Liver (tissue), 9 donors: ENCODE data around the gene ZFHX2. TPM values are rescaled to one million over a fixed set of nuclear protein-coding genes. Genes with fewer than 3 reads are reported as not detected.

Experiments used
- DNase-seq: peaks from one replicate; pipeline ENCODE4 v3.0.0-alpha.2; 2017; ENCODE audit warnings: low spot score
- H3K27ac ChIP-seq, 2 donors: one replicate each; pipeline ENCODE4 v1.7.0; 2013; ENCODE audit warnings: inconsistent platforms in 2 of 2, low read length in 2 of 2, control low read depth in 1 of 2, low read depth in 1 of 2, mild to moderate bottlenecking in 1 of 2
- H3K27me3 ChIP-seq, 4 donors: one replicate each; pipeline versions ENCODE4 v1.6.1 to v1.7.0; 2013; ENCODE audit warnings: low read length in 3 of 4, inconsistent platforms in 1 of 4, mild to moderate bottlenecking in 1 of 4, moderate library complexity in 1 of 4; ENCODE audit not compliant: control insufficient read depth in 4 of 4, insufficient read depth in 4 of 4
- H3K36me3 ChIP-seq, 4 donors: one replicate each; pipeline versions ENCODE4 v1.6.1 to v1.7.0; 2013; ENCODE audit warnings: low read length in 3 of 4, mild to moderate bottlenecking in 3 of 4, low read depth in 1 of 4, moderate library complexity in 1 of 4; ENCODE audit not compliant: control insufficient read depth in 4 of 4, insufficient read depth in 3 of 4
- H3K4me1 ChIP-seq, 4 donors: one replicate each; pipeline versions ENCODE4 v1.6.1 to v1.7.0; 2013; ENCODE audit warnings: low read length in 3 of 4, mild to moderate bottlenecking in 3 of 4, moderate library complexity in 1 of 4; ENCODE audit not compliant: control insufficient read depth in 4 of 4, insufficient read depth in 4 of 4
- H3K4me3 ChIP-seq, 3 donors: one replicate each; pipeline versions ENCODE4 v1.6.1 to v1.7.0; 2013; ENCODE audit warnings: low read length in 3 of 3, control low read depth in 1 of 3, low read depth in 1 of 3, mild to moderate bottlenecking in 1 of 3
- H3K9ac ChIP-seq, 2 donors: one replicate each; pipeline ENCODE4 v1.7.0; 2013; ENCODE audit warnings: low read length in 2 of 2, mild to moderate bottlenecking in 2 of 2, moderate library complexity in 2 of 2, control low read depth in 1 of 2, low read depth in 1 of 2
- H3K9me3 ChIP-seq, 4 donors: one replicate each; pipeline versions ENCODE4 v1.6.1 to v1.7.0; 2013; ENCODE audit warnings: low read length in 3 of 4; ENCODE audit not compliant: control insufficient read depth in 4 of 4
- FOXA1 ChIP-seq: IDR thresholded peaks from 2 replicates; pipeline ENCODE4 v1.6.1; 2016; ENCODE audit warnings: antibody characterized with exemption
- FOXA2 ChIP-seq: IDR thresholded peaks from 2 replicates; pipeline ENCODE4 v1.6.1; 2016; ENCODE audit warnings: antibody characterized with exemption
- GABPA ChIP-seq, 2 donors: IDR thresholded peaks in 1 of 2; conservative IDR thresholded peaks in 1 of 2; 2 replicates each; pipeline ENCODE4 v1.6.1; 2016; ENCODE audit warnings: antibody characterized with exemption in 2 of 2, mild to moderate bottlenecking in 1 of 2, moderate library complexity in 1 of 2
- HNF4A ChIP-seq, 2 donors: conservative IDR thresholded peaks; 2 replicates each; pipeline ENCODE4 v1.6.1; 2016; ENCODE audit warnings: antibody characterized with exemption in 2 of 2, mild to moderate bottlenecking in 2 of 2
- HNF4G ChIP-seq: IDR thresholded peaks from 2 replicates; pipeline ENCODE4 v1.6.1; 2016; ENCODE audit warnings: antibody characterized with exemption
- JUND ChIP-seq, 2 donors: IDR thresholded peaks; 2 replicates each; pipeline ENCODE4 v1.6.1; 2016; ENCODE audit warnings: antibody characterized with exemption in 2 of 2
- NR2F2 ChIP-seq: IDR thresholded peaks from 2 replicates; pipeline ENCODE4 v1.6.1; 2016; ENCODE audit warnings: antibody characterized with exemption
- RAD21 ChIP-seq, 2 donors: IDR thresholded peaks; 2 replicates each; pipeline ENCODE4 v1.6.1; 2016; ENCODE audit warnings: antibody characterized with exemption in 2 of 2, mild to moderate bottlenecking in 2 of 2
- RXRA ChIP-seq, 2 donors: IDR thresholded peaks; 2 replicates each; pipeline ENCODE4 v1.6.1; 2017 to 2018; ENCODE audit warnings: antibody characterized with exemption in 2 of 2, mild to moderate bottlenecking in 1 of 2
- SP1 ChIP-seq: IDR thresholded peaks from 2 replicates; pipeline ENCODE4 v1.6.1; 2018; ENCODE audit warnings: antibody characterized with exemption, mild to moderate bottlenecking
- TAF1 ChIP-seq: conservative IDR thresholded peaks from 2 replicates; pipeline ENCODE4 v1.6.1; 2016; ENCODE audit warnings: antibody characterized with exemption, mild to moderate bottlenecking
- WGBS: extraction: QIAGEN DNeasy Blood & Tissue Kit; methylation state at CpG from one replicate; pipeline ENCODE4 v1.1.7; 2013; 5-methylcytosine and 5-hydroxymethylcytosine counted together
- polyA plus RNA-seq, 2 donors: library from polyadenylated mRNA; stranded (reverse) in 1 of 2; unstranded in 1 of 2; fragments of 200-250 nt in 1 of 2; fragments of >200 nt in 1 of 2; fragmentation: Nextera tagmentation in 1 of 2; extraction: Ambion mirVana in 1 of 2; gene quantifications; one replicate each; pipeline versions ENCODE4 v1.2.1 to v1.2.3, GENCODE V29; 2013 to 2015
- total RNA-seq, 2 donors: library from RNA; depleted of rRNA; stranded (reverse); fragments of >200 nt; gene quantifications; one replicate each; pipeline ENCODE4 v1.2.3, GENCODE V29; 2014
- TF ChIP-seq, protein P1 (sequence below): IDR thresholded peaks from 2 replicates; pipeline ENCODE4 v1.6.1; 2016; ENCODE audit warnings: antibody characterized with exemption
- TF ChIP-seq, protein P2 (sequence below): fragments of 150-350 bp; IDR thresholded peaks from 2 replicates; pipeline ENCODE4 v1.5.1; 2017; ENCODE audit warnings: improper control_type of control experiment, low read depth, low read length; ENCODE audit not compliant: missing input control
- TF ChIP-seq, protein P3 (sequence below): IDR thresholded peaks from 2 replicates; pipeline ENCODE4 v1.6.1; 2016; ENCODE audit warnings: antibody characterized with exemption
- TF ChIP-seq, protein P4 (sequence below): IDR thresholded peaks from 2 replicates; pipeline ENCODE4 v1.6.1; 2016; ENCODE audit warnings: antibody characterized with exemption, mild to moderate bottlenecking
- TF ChIP-seq, protein P5 (sequence below): IDR thresholded peaks from 2 replicates; pipeline ENCODE4 v1.6.1; 2016; ENCODE audit warnings: antibody characterized with exemption
- donor health status: healthy.
- donor health status: healthy.
- donor health status: healthy.
- donor health status: healthy.
- donor health status: healthy.

The ZFHX2 gene
- total and polyA plus RNA-seq, 4 donors, result 0.06 to 0.14 (median 0.10) TPM

DNA sequence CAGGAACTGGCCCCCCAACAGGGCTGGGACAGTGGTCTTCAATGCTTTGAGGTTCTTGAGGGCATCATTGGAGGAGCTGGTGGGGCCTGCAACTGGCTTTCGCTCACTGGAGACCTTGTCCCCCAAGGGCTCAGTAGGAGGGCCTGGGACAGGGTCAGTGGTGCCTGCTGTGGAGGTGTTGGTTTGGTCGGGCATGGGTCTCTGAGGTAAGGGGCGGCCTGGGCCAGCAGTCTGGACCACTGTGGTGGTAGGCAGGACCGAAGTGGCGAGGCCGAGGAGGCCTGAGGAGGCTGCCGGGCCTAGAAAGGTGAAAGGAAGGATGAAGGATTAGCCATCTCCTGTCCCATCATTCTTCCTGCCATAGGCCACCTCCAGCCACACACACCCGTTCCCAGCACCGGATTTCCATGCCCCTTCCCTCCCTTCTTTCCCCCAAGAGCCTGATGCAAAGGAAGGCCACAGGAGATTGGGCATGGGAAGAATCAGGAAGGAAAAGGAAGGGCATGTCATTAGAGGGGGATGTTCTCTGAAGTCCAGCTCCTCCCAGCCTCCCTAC is 28.8 kb downstream of the ZFHX2 start:
- Histone ChIP-seq H3K9me3 (no peaks in the 10 kb centered on the region), H3K36me3 (no peaks in the 10 kb centered on the region), H3K9ac (no peak overlapping the region), H3K27ac (no peak overlapping the region), H3K4me1 (no peaks in the 10 kb centered on the region), H3K27me3 (no peaks in the 10 kb centered on the region), H3K4me3 (no peak overlapping the region)
- WGBS, result 89% methylated on average over 9 of the region's 9 CpGs
- DNase-seq, result no peak
- TF ChIP-seq GABPA (IDR thresholded peaks at IDR 0.05 in 1 of 2, conservative IDR thresholded peaks at IDR 0.05 in 1 of 2) (no peak), HNF4G (no peak), FOXA1 (no peak), TAF1 (no peak), JUND (IDR thresholded peaks at IDR 0.05) (no peak), NR2F2 (no peak), FOXA2 (no peak)
- TF ChIP-seq, protein P1, sequence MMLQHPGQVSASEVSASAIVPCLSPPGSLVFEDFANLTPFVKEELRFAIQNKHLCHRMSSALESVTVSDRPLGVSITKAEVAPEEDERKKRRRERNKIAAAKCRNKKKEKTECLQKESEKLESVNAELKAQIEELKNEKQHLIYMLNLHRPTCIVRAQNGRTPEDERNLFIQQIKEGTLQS, result no peak

DNA sequence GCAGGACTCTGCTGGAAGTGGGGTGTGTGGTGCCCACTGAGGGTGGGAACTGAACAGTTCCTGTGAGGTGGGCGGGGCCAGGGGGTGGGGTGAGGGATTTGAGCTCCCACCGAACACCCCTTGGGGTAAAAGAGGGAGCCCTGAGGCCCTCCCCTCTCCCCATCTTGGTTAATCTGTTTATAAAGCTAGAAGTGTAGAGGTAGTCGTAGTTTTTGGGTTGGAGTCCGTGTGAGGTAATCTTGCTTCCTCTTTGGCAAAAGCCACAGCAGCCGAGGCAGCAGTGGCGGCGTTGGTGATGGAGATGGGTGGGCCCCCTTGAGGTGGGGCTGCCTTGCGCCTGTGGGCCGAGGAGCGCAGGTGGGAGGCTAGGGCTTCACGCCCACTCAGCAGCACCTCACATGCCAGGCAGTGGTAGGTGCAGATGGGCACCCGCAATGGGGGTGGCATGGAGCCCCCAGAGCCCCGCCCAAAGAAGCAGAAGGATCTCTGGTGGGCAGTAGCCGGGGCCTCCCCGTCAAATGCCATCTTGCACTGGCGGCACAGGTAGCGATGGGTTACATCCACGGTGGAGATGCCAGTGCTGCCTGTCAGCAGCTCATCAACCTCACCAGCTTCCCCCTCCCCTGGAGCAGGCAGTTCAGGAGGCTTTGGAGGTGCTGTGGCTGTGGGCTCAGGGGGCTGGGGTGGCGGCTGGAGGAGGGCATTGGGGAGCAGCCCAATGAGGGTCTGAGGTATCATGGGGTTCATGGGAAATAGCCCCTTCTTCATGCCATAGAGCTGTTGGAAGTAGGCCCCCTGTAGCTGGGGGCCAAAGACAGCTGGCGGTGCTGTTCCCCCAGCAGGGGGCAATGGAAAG is 29.6 kb downstream of the ZFHX2 start:
- no peak for TF ChIP-seq SP1
- TF ChIP-seq RAD21 (IDR thresholded peaks at IDR 0.05), result no peak
- TF ChIP-seq, protein P2, sequence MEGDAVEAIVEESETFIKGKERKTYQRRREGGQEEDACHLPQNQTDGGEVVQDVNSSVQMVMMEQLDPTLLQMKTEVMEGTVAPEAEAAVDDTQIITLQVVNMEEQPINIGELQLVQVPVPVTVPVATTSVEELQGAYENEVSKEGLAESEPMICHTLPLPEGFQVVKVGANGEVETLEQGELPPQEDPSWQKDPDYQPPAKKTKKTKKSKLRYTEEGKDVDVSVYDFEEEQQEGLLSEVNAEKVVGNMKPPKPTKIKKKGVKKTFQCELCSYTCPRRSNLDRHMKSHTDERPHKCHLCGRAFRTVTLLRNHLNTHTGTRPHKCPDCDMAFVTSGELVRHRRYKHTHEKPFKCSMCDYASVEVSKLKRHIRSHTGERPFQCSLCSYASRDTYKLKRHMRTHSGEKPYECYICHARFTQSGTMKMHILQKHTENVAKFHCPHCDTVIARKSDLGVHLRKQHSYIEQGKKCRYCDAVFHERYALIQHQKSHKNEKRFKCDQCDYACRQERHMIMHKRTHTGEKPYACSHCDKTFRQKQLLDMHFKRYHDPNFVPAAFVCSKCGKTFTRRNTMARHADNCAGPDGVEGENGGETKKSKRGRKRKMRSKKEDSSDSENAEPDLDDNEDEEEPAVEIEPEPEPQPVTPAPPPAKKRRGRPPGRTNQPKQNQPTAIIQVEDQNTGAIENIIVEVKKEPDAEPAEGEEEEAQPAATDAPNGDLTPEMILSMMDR, result no peak
- no peak for TF ChIP-seq RXRA (IDR thresholded peaks at IDR 0.05)
- TF ChIP-seq, protein P3, sequence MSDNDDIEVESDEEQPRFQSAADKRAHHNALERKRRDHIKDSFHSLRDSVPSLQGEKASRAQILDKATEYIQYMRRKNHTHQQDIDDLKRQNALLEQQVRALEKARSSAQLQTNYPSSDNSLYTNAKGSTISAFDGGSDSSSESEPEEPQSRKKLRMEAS, result no peak
- no peak for TF ChIP-seq NR2F2
- no peak for TF ChIP-seq GABPA (IDR thresholded peaks at IDR 0.05 in 1 of 2, conservative IDR thresholded peaks at IDR 0.05 in 1 of 2)
- no peak for TF ChIP-seq TAF1
- H3K4me1 ChIP-seq, result no peaks in the 10 kb centered on the region
- DNase-seq, result no peak
- no peak overlapping the region for H3K4me3 ChIP-seq
- H3K9me3 ChIP-seq, result no peaks in the 10 kb centered on the region
- H3K27me3 ChIP-seq, result no peaks in the 10 kb centered on the region
- 90% methylated on average over 20 of the region's 20 CpGs for WGBS
- no peaks in the 10 kb centered on the region for H3K36me3 ChIP-seq
- no peak overlapping the region for H3K9ac ChIP-seq
- no peak overlapping the region for H3K27ac ChIP-seq

DNA sequence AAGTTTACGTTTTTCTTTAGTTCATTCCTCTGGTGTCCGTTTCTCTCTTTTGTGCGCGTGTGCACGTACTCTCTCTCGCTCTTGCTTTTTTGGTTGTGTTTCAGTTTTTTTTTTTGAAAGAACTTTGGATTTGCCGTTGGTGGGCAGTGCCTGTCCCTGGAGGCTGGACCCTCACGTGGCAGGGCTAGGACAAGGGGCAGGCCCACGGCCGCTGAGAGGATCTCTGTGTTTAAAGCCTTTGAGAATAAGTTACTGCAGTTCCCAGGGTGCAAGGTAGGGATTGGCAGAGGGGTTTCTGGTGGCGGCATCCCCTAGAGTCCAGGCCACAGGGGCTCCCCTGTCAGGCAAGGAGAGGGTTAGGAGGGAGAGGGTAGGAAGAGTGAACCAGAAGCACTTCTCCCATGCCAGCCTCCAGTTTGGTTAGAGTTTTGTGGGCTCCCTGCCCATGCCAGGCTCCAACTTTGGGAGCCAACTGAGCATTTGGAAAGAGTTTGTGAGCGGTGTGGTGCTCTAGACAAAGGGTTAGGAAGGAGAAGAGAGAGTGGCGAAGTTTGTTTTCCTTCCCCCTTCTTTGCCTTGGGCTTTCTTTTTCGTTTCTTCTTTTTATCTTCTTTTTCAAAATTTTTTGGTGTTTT is 30.5 kb downstream of the ZFHX2 start:
- no peak overlapping the region for H3K27ac ChIP-seq
- H3K9ac ChIP-seq, result no peak overlapping the region
- H3K4me1 ChIP-seq, result no peaks in the 10 kb centered on the region
- H3K4me3 ChIP-seq, result no peak overlapping the region
- H3K9me3 ChIP-seq, result no peaks in the 10 kb centered on the region
- no peaks in the 10 kb centered on the region for H3K27me3 ChIP-seq
- WGBS, result 84% methylated on average over 14 of the region's 14 CpGs
- DNase-seq, result no peak
- no peaks in the 10 kb centered on the region for H3K36me3 ChIP-seq
- TF ChIP-seq, protein P1, result no peak
- TF ChIP-seq JUND (IDR thresholded peaks at IDR 0.05) (no peak), TAF1 (no peak), RAD21 (IDR thresholded peaks at IDR 0.05) (no peak), HNF4G (no peak), FOXA2 (no peak), HNF4A (conservative IDR thresholded peaks at IDR 0.05) (no peak), GABPA (IDR thresholded peaks at IDR 0.05 in 1 of 2, conservative IDR thresholded peaks at IDR 0.05 in 1 of 2) (no peak)
- TF ChIP-seq, protein P4, sequence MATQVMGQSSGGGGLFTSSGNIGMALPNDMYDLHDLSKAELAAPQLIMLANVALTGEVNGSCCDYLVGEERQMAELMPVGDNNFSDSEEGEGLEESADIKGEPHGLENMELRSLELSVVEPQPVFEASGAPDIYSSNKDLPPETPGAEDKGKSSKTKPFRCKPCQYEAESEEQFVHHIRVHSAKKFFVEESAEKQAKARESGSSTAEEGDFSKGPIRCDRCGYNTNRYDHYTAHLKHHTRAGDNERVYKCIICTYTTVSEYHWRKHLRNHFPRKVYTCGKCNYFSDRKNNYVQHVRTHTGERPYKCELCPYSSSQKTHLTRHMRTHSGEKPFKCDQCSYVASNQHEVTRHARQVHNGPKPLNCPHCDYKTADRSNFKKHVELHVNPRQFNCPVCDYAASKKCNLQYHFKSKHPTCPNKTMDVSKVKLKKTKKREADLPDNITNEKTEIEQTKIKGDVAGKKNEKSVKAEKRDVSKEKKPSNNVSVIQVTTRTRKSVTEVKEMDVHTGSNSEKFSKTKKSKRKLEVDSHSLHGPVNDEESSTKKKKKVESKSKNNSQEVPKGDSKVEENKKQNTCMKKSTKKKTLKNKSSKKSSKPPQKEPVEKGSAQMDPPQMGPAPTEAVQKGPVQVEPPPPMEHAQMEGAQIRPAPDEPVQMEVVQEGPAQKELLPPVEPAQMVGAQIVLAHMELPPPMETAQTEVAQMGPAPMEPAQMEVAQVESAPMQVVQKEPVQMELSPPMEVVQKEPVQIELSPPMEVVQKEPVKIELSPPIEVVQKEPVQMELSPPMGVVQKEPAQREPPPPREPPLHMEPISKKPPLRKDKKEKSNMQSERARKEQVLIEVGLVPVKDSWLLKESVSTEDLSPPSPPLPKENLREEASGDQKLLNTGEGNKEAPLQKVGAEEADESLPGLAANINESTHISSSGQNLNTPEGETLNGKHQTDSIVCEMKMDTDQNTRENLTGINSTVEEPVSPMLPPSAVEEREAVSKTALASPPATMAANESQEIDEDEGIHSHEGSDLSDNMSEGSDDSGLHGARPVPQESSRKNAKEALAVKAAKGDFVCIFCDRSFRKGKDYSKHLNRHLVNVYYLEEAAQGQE, result no peak
- TF ChIP-seq, protein P5, sequence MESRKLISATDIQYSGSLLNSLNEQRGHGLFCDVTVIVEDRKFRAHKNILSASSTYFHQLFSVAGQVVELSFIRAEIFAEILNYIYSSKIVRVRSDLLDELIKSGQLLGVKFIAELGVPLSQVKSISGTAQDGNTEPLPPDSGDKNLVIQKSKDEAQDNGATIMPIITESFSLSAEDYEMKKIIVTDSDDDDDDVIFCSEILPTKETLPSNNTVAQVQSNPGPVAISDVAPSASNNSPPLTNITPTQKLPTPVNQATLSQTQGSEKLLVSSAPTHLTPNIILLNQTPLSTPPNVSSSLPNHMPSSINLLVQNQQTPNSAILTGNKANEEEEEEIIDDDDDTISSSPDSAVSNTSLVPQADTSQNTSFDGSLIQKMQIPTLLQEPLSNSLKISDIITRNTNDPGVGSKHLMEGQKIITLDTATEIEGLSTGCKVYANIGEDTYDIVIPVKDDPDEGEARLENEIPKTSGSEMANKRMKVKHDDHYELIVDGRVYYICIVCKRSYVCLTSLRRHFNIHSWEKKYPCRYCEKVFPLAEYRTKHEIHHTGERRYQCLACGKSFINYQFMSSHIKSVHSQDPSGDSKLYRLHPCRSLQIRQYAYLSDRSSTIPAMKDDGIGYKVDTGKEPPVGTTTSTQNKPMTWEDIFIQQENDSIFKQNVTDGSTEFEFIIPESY, result no peak
- TF ChIP-seq, protein P3, result no peak
